ENCODE measurements around the gene CARD8. TPM values are rescaled to one million over a fixed set of nuclear protein-coding genes. Genes with fewer than 3 reads are reported as not detected.

Gene CARD8
- total and polyA plus RNA-seq, 2 experiments from 2014 or later, result 16.6 to 17.1 TPM

GRCh38 chr19:48279747-48280146, 24.0 kb upstream of the CARD8 start:
- Histone ChIP-seq H3K9me2 (ENCODE audit: insufficient read depth) (no peaks in the 10 kb centered on the region), H3K79me2 (replicated peaks; ENCODE audit: insufficient read depth) (peaks cover 28% of the 10 kb centered on the region), H3K27me3 (ENCODE audit: insufficient read depth) (no peaks in the 10 kb centered on the region), H3K27ac (ENCODE audit: low read depth) (no peak overlapping the region), H3K4me3 (no peak overlapping the region), H3K4me2 (no peak overlapping the region), H2AFZ (no peak overlapping the region), H3K4me1 (ENCODE audit: insufficient read depth) (no peaks in the 10 kb centered on the region), H3K36me3 (ENCODE audit: insufficient read depth) (peaks cover 18% of the 10 kb centered on the region), H3F3A (replicated peaks; ENCODE audit: low read depth) (no peaks in the 10 kb centered on the region), H4K20me1 (replicated peaks; ENCODE audit: insufficient read depth) (peaks cover 3% of the 10 kb centered on the region; the same call in 1 of the 2 replicates)
- Mint-ChIP-seq H3K27me3 (ENCODE audit: insufficient read depth, low read depth, poor library complexity) (no peaks in the 10 kb centered on the region), H3K36me3 (ENCODE audit: low read depth) (peaks cover 72% of the 10 kb centered on the region), H3K4me3 (no peak overlapping the region), H3K4me1 (no peaks in the 10 kb centered on the region), H3K9me3 (no peaks in the 10 kb centered on the region), H3K27ac (no peak overlapping the region)
- DNase-seq (ENCODE audit: low spot score) (no peak), ATAC-seq (no peak)
- TF ChIP-seq JUNB (IDR thresholded peaks at IDR 0.05; ENCODE audit: unreplicated experiment) (no peak), EZH2 (IDR thresholded peaks at IDR 0.05; ENCODE audit: low read depth, unreplicated experiment) (no peak), ZNF114 (CRISPR knock-in tag; IDR thresholded peaks at IDR 0.05) (no peak), EZH2phosphoT487 (IDR thresholded peaks at IDR 0.05; ENCODE audit: unreplicated experiment) (no peak), STAT1 (IDR thresholded peaks at IDR 0.05; ENCODE audit: unreplicated experiment) (no peak), NANOG (IDR thresholded peaks at IDR 0.05; ENCODE audit: borderline replicate concordance) (no peak), ZNF331 (CRISPR knock-in tag; IDR thresholded peaks at IDR 0.05; ENCODE audit: low read depth) (no peak)
- TF ChIP-seq, protein P1, sequence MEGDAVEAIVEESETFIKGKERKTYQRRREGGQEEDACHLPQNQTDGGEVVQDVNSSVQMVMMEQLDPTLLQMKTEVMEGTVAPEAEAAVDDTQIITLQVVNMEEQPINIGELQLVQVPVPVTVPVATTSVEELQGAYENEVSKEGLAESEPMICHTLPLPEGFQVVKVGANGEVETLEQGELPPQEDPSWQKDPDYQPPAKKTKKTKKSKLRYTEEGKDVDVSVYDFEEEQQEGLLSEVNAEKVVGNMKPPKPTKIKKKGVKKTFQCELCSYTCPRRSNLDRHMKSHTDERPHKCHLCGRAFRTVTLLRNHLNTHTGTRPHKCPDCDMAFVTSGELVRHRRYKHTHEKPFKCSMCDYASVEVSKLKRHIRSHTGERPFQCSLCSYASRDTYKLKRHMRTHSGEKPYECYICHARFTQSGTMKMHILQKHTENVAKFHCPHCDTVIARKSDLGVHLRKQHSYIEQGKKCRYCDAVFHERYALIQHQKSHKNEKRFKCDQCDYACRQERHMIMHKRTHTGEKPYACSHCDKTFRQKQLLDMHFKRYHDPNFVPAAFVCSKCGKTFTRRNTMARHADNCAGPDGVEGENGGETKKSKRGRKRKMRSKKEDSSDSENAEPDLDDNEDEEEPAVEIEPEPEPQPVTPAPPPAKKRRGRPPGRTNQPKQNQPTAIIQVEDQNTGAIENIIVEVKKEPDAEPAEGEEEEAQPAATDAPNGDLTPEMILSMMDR (conservative IDR thresholded peaks at IDR 0.05; ENCODE audit: low read depth in 2 of 2), result no peak
- TF ChIP-seq, protein P2, sequence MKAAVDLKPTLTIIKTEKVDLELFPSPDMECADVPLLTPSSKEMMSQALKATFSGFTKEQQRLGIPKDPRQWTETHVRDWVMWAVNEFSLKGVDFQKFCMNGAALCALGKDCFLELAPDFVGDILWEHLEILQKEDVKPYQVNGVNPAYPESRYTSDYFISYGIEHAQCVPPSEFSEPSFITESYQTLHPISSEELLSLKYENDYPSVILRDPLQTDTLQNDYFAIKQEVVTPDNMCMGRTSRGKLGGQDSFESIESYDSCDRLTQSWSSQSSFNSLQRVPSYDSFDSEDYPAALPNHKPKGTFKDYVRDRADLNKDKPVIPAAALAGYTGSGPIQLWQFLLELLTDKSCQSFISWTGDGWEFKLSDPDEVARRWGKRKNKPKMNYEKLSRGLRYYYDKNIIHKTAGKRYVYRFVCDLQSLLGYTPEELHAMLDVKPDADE (IDR thresholded peaks at IDR 0.05), result no peak

DNA sequence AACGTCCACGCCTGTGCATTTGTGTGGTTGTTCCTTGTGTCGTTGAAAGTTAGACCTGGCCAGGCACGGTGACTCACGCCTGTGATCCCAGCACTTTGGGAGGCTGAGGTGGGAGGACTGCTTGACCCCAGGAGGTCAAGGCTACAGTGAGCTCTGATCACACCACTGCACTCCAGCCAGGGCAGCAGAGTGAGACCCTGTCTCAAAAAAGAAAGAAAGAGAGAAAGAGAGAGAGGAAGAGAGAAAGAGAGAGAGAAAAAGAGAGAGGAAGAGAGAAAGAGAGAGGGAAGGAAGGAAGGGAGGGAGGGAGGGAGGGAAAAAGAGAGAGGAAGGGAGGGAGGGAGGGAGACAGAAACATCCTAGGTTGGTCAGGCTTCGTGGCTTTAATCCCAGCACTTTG, 19.2 kb upstream of the CARD8 start:
- ATAC-seq, result no peak
- H3K36me3 Mint-ChIP-seq (ENCODE audit: low read depth), result peaks cover 44% of the 10 kb centered on the region
- Histone ChIP-seq H3K27ac (ENCODE audit: low read depth) (no peak overlapping the region), H3K4me2 (no peak overlapping the region), H3K27me3 (ENCODE audit: insufficient read depth) (no peaks in the 10 kb centered on the region), H4K20me1 (replicated peaks; ENCODE audit: insufficient read depth) (peaks cover 3% of the 10 kb centered on the region; the same call in 1 of the 2 replicates), H3K36me3 (ENCODE audit: insufficient read depth) (no peaks in the 10 kb centered on the region), H3F3A (replicated peaks; ENCODE audit: low read depth) (peaks cover 5% of the 10 kb centered on the region; the same call in 1 of the 2 replicates), H3K4me3 (no peak overlapping the region), H3K79me2 (replicated peaks; ENCODE audit: insufficient read depth) (peaks cover 48% of the 10 kb centered on the region), H3K4me1 (ENCODE audit: insufficient read depth) (peaks cover 14% of the 10 kb centered on the region), H3K9me2 (ENCODE audit: insufficient read depth) (no peaks in the 10 kb centered on the region), H2AFZ (no peak overlapping the region)
- peaks cover 10% of the 10 kb centered on the region for H3K4me1 Mint-ChIP-seq
- no peak for DNase-seq (ENCODE audit: low spot score)
- H3K4me3 Mint-ChIP-seq, result no peak overlapping the region
- H3K27me3 Mint-ChIP-seq (ENCODE audit: insufficient read depth, low read depth, poor library complexity), result peaks cover 24% of the 10 kb centered on the region
- no peaks in the 10 kb centered on the region for H3K9me3 Mint-ChIP-seq
- H3K27ac Mint-ChIP-seq, result no peak overlapping the region
- no peak for TF ChIP-seq ZNF114 (CRISPR knock-in tag; IDR thresholded peaks at IDR 0.05)
- TF ChIP-seq, protein P2 (IDR thresholded peaks at IDR 0.05), result no peak
- no peak for TF ChIP-seq CREB1 (CRISPR knock-in tag; IDR thresholded peaks at IDR 0.05; ENCODE audit: low read depth)
- TF ChIP-seq EZH2phosphoT487 (IDR thresholded peaks at IDR 0.05; ENCODE audit: unreplicated experiment), result no peak
- TF ChIP-seq ZNF331 (CRISPR knock-in tag; IDR thresholded peaks at IDR 0.05; ENCODE audit: low read depth), result no peak
- no peak for TF ChIP-seq STAT1 (IDR thresholded peaks at IDR 0.05; ENCODE audit: unreplicated experiment)
- TF ChIP-seq ZNF462 (CRISPR knock-in tag; IDR thresholded peaks at IDR 0.05), result no peak

Measured in GM23338 (cell line).